Calu3 (cell line): ENCODE data around the gene OSBPL3. TPM values are rescaled to one million over a fixed set of nuclear protein-coding genes. Genes with fewer than 3 reads are reported as not detected.

Source experiments
- BruUV-seq: library from RNA; stranded (reverse); fragments of 400-500 nt; replicated peaks from 2 replicates; lab custom pipeline; 2021; lab: Mats Ljungman, UMichigan
- CTCF ChIA-PET: fragments of 300-600 bp; sonication (Branson Sonifier 250); formaldehyde crosslinking; loops from one replicate; lab custom pipeline; 2022; ENCODE audit warnings: antibody characterized with exemption; lab: Charles Lee
- DNase-seq: peaks from one replicate; pipeline ENCODE4 v3.0.0; 2022
- H3K27ac Mint-ChIP-seq: one replicate; pipeline ENCODE4 v1.8.0; 2022; ENCODE audit warnings: mixed read lengths; ENCODE audit not compliant: unreplicated experiment
- H3K27me3 Mint-ChIP-seq: one replicate; pipeline ENCODE4 v1.8.0; 2022; ENCODE audit warnings: mixed read lengths; ENCODE audit not compliant: unreplicated experiment
- H3K36me3 Mint-ChIP-seq: one replicate; pipeline ENCODE4 v1.8.0; 2022; ENCODE audit warnings: mild to moderate bottlenecking, moderate library complexity, mixed read lengths; ENCODE audit not compliant: insufficient read depth, unreplicated experiment
- H3K4me1 Mint-ChIP-seq: one replicate; pipeline ENCODE4 v1.8.0; 2022; ENCODE audit warnings: mild to moderate bottlenecking, low read depth, mixed read lengths; ENCODE audit not compliant: unreplicated experiment
- H3K4me3 Mint-ChIP-seq: one replicate; pipeline ENCODE4 v1.8.0; 2022; ENCODE audit warnings: mild to moderate bottlenecking, low read depth, moderate library complexity, mixed read lengths; ENCODE audit not compliant: unreplicated experiment
- H3K9me3 Mint-ChIP-seq: one replicate; pipeline ENCODE4 v1.8.0; 2022; ENCODE audit warnings: low read depth, mixed read lengths; ENCODE audit not compliant: unreplicated experiment
- CTCF ChIP-seq: fragments of 200-600 bp; IDR thresholded peaks from one replicate; pipeline ENCODE4 v1.8.0; 2022; ENCODE audit warnings: antibody characterized with exemption; ENCODE audit not compliant: unreplicated experiment
- intact Hi-C: fragments of 100-400 bp; cut with micrococcal nuclease; formaldehyde crosslinking; loops from one replicate; pipeline ENCODE4 v1.10.0; 2022; ENCODE audit not compliant: unreplicated experiment
- total RNA-seq: library from RNA; stranded (reverse); gene quantifications from 2 replicates; pipeline ENCODE4 v1.2.3, GENCODE V29; 2022

The OSBPL3 gene
- total RNA-seq, 1 experiment from 2014 or later: 136 TPM

GRCh38 chr7:24955313-24955712, 24.7 kb downstream of the OSBPL3 start:
- no peak for TF ChIP-seq CTCF
- H3K27me3 Mint-ChIP-seq: no peaks in the 10 kb centered on the region
- no peak overlapping the region for H3K27ac Mint-ChIP-seq
- DNase-seq: no peak
- H3K36me3 Mint-ChIP-seq: peaks cover 8% of the 10 kb centered on the region
- CTCF ChIA-PET: interaction anchor here (1.4 kb wide), 1 partner anchor 24 kb away, joined by 3 read pairs; no protein-coding TSS in a partner anchor
- no TSS peak for BruUV-seq
- peaks cover 81% of the 10 kb centered on the region for H3K4me1 Mint-ChIP-seq
- H3K9me3 Mint-ChIP-seq: peaks cover 2% of the 10 kb centered on the region
- H3K4me3 Mint-ChIP-seq: no peak overlapping the region
- intact Hi-C loops: no loop called here

- Mint-ChIP-seq H3K4me3 (no peak overlapping the region), H3K27ac (no peak overlapping the region), H3K27me3 (no peaks in the 10 kb centered on the region), H3K36me3 (peaks cover 4% of the 10 kb centered on the region), H3K4me1 (peaks cover 81% of the 10 kb centered on the region), H3K9me3 (peaks cover 2% of the 10 kb centered on the region)
- CTCF ChIA-PET: interaction anchor here (0.9 kb wide), 1 partner anchor 32 kb away, joined by 3 read pairs; no protein-coding TSS in a partner anchor
- no peak for DNase-seq
- intact Hi-C loops: no loop called here
- no TSS peak for BruUV-seq
- TF ChIP-seq CTCF: no peak
Observed at GRCh38 chr7:24952464-24952863, 27.5 kb downstream of the OSBPL3 start.

GRCh38 chr7:24951441-24951980, 28.5 kb downstream of the OSBPL3 start:
- peaks cover 2% of the 10 kb centered on the region for H3K9me3 Mint-ChIP-seq
- intact Hi-C loops: no loop called here
- no peak for DNase-seq
- no peak for TF ChIP-seq CTCF
- no TSS peak for BruUV-seq
- no peaks in the 10 kb centered on the region for H3K27me3 Mint-ChIP-seq
- no peak overlapping the region for H3K27ac Mint-ChIP-seq
- peaks cover 82% of the 10 kb centered on the region for H3K4me1 Mint-ChIP-seq
- no peak overlapping the region for H3K4me3 Mint-ChIP-seq
- CTCF ChIA-PET: interaction anchor here (0.6 to 1.1 kb wide), 2 partner anchors 142 to 200 kb away, joined by 3 read pairs; no protein-coding TSS in a partner anchor
- peaks cover 4% of the 10 kb centered on the region for H3K36me3 Mint-ChIP-seq

GRCh38 chr7:24949884-24950283, 30.1 kb downstream of the OSBPL3 start:
- no peak for TF ChIP-seq CTCF
- intact Hi-C loops: no loop called here
- H3K4me1 Mint-ChIP-seq: peaks cover 81% of the 10 kb centered on the region
- H3K36me3 Mint-ChIP-seq: peaks cover 4% of the 10 kb centered on the region
- no peaks in the 10 kb centered on the region for H3K9me3 Mint-ChIP-seq
- H3K4me3 Mint-ChIP-seq: no peak overlapping the region
- BruUV-seq: no TSS peak
- H3K27me3 Mint-ChIP-seq: no peaks in the 10 kb centered on the region
- no peak for DNase-seq
- peak overlapping the region; percentile 7 for H3K27ac Mint-ChIP-seq
- CTCF ChIA-PET: no interaction called here
